ENCODE data around the gene THOC1. TPM values are rescaled to one million over a fixed set of nuclear protein-coding genes. Genes with fewer than 3 reads are reported as not detected.
A peak's percentile ranks its signal among the peaks of the same experiment; 100 is the strongest.

THOC1 gene, protein sequence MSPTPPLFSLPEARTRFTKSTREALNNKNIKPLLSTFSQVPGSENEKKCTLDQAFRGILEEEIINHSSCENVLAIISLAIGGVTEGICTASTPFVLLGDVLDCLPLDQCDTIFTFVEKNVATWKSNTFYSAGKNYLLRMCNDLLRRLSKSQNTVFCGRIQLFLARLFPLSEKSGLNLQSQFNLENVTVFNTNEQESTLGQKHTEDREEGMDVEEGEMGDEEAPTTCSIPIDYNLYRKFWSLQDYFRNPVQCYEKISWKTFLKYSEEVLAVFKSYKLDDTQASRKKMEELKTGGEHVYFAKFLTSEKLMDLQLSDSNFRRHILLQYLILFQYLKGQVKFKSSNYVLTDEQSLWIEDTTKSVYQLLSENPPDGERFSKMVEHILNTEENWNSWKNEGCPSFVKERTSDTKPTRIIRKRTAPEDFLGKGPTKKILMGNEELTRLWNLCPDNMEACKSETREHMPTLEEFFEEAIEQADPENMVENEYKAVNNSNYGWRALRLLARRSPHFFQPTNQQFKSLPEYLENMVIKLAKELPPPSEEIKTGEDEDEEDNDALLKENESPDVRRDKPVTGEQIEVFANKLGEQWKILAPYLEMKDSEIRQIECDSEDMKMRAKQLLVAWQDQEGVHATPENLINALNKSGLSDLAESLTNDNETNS
- 71.2 and 108 TPM in 2 replicates for total RNA-seq (2014; rRNA removed; shearing (Covaris generic))
- polyA plus RNA-seq (2016; fragmentation: Nextera tagmentation; extraction: Ambion mirVana), result 66.1 and 73.0 TPM in 2 replicates
- long read RNA-seq, transcript THOC1-201 (21 exons, 2,087 nt), result major isoform, 19 of 27 reads
- long read RNA-seq, partial matches to known transcripts, result 3 of 27 reads
- long read RNA-seq, other reads (novel, unspliced or antisense), result 3 of 27 reads

DNA sequence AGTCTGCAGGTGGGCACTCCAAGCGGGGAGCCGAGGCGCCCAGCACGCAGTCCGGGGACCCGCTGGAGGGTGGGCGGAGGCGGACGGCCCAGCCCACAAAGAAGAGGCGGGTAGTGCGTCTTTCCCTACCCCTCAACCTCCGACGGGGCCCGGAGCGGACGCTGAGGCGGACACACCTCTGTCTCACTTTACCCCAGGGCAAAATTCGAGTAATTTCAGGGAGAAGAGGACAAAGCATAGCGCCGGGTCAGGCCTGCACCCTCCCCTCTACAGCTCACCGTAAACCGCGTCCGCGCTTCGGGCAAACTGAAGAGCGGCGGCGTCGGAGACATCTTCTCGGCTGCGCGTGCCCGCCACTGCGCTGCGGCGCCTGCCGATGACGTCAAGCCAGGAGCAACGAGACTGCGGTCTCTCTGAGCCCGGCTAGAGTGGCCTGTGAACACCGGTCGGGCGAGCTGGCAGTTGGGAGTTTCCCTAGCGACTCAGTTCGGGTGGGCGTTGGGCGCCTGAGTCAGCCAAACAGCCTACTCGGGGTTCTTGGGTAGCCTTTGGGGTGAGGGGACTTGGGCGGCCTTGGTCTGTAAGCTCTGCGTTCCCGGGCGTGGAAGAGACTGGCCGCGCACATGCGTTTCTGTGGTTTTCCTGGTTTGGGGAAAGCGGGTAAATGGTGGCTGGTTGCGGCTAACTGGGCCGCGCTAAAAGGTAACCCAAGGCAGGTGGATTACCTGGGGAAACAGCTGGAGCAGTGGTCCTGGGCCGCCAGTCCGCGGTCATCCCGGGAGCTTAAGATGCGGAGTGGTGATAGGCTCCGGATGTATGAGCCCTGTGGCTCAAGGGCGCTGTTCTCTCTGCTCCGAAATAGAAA is at the start of gene THOC1:
Gene THOC1, minus strand, starts transcription at position 360 of the 865 bp plus-strand sequence. Its CDS starts 28 bp downstream, at position 332.
- ATAC-seq, result peak; percentile 91
- peak within 1 kb of the TSS; percentile 93 for H3K4me3 ChIP-seq
- DNase-seq (ENCODE audit: low spot score), result peak; percentile 97
- peaks cover 15% of the 10 kb centered on the region for H4K20me1 ChIP-seq (replicated peaks; ENCODE audit: insufficient read depth)
- Mint-ChIP-seq H3K4me1 (peaks cover 15% of the 10 kb centered on the region; the same call in 2 of the 3 replicates), H3K27me3 (ENCODE audit: insufficient read depth, low read depth, poor library complexity) (peaks cover 8% of the 10 kb centered on the region), H3K36me3 (ENCODE audit: low read depth) (peaks cover 23% of the 10 kb centered on the region), H3K27ac (peak within 1 kb of the TSS; percentile 100), H3K9me3 (no peaks in the 10 kb centered on the region), H3K4me3 (peak within 1 kb of the TSS; percentile 97)
- H3K4me1 ChIP-seq (ENCODE audit: insufficient read depth), result peaks cover 16% of the 10 kb centered on the region
- H3K27me3 ChIP-seq (ENCODE audit: insufficient read depth), result no peaks in the 10 kb centered on the region
- peaks cover 36% of the 10 kb centered on the region for H3K79me2 ChIP-seq (replicated peaks; ENCODE audit: insufficient read depth)
- H2AFZ ChIP-seq, result peak within 1 kb of the TSS; percentile 93
- peak within 1 kb of the TSS; percentile 96 for H3K4me2 ChIP-seq
- no peaks in the 10 kb centered on the region for H3K9me2 ChIP-seq (ENCODE audit: insufficient read depth)
- H3K36me3 ChIP-seq (ENCODE audit: insufficient read depth), result peaks cover 18% of the 10 kb centered on the region; the same call in 1 of the 2 replicates
- H3K27ac ChIP-seq (ENCODE audit: low read depth), result peak within 1 kb of the TSS; percentile 94
- H3F3A ChIP-seq (replicated peaks; ENCODE audit: low read depth), result 0 out of 2 replicates have a peak, but pooled peaks cover 3% of the 10 kb centered on the region
- TF ChIP-seq JUNB (IDR thresholded peaks at IDR 0.05; ENCODE audit: unreplicated experiment) (no peak), POLR2AphosphoS5 (IDR thresholded peaks at IDR 0.05; ENCODE audit: low read depth) (peak; percentile 90), CREB1 (CRISPR knock-in tag; IDR thresholded peaks at IDR 0.05; ENCODE audit: low read depth) (peak; percentile 98), STAT1 (IDR thresholded peaks at IDR 0.05; ENCODE audit: unreplicated experiment) (no peak), ZNF114 (CRISPR knock-in tag; IDR thresholded peaks at IDR 0.05) (no peak)
- TF ChIP-seq, protein P1, sequence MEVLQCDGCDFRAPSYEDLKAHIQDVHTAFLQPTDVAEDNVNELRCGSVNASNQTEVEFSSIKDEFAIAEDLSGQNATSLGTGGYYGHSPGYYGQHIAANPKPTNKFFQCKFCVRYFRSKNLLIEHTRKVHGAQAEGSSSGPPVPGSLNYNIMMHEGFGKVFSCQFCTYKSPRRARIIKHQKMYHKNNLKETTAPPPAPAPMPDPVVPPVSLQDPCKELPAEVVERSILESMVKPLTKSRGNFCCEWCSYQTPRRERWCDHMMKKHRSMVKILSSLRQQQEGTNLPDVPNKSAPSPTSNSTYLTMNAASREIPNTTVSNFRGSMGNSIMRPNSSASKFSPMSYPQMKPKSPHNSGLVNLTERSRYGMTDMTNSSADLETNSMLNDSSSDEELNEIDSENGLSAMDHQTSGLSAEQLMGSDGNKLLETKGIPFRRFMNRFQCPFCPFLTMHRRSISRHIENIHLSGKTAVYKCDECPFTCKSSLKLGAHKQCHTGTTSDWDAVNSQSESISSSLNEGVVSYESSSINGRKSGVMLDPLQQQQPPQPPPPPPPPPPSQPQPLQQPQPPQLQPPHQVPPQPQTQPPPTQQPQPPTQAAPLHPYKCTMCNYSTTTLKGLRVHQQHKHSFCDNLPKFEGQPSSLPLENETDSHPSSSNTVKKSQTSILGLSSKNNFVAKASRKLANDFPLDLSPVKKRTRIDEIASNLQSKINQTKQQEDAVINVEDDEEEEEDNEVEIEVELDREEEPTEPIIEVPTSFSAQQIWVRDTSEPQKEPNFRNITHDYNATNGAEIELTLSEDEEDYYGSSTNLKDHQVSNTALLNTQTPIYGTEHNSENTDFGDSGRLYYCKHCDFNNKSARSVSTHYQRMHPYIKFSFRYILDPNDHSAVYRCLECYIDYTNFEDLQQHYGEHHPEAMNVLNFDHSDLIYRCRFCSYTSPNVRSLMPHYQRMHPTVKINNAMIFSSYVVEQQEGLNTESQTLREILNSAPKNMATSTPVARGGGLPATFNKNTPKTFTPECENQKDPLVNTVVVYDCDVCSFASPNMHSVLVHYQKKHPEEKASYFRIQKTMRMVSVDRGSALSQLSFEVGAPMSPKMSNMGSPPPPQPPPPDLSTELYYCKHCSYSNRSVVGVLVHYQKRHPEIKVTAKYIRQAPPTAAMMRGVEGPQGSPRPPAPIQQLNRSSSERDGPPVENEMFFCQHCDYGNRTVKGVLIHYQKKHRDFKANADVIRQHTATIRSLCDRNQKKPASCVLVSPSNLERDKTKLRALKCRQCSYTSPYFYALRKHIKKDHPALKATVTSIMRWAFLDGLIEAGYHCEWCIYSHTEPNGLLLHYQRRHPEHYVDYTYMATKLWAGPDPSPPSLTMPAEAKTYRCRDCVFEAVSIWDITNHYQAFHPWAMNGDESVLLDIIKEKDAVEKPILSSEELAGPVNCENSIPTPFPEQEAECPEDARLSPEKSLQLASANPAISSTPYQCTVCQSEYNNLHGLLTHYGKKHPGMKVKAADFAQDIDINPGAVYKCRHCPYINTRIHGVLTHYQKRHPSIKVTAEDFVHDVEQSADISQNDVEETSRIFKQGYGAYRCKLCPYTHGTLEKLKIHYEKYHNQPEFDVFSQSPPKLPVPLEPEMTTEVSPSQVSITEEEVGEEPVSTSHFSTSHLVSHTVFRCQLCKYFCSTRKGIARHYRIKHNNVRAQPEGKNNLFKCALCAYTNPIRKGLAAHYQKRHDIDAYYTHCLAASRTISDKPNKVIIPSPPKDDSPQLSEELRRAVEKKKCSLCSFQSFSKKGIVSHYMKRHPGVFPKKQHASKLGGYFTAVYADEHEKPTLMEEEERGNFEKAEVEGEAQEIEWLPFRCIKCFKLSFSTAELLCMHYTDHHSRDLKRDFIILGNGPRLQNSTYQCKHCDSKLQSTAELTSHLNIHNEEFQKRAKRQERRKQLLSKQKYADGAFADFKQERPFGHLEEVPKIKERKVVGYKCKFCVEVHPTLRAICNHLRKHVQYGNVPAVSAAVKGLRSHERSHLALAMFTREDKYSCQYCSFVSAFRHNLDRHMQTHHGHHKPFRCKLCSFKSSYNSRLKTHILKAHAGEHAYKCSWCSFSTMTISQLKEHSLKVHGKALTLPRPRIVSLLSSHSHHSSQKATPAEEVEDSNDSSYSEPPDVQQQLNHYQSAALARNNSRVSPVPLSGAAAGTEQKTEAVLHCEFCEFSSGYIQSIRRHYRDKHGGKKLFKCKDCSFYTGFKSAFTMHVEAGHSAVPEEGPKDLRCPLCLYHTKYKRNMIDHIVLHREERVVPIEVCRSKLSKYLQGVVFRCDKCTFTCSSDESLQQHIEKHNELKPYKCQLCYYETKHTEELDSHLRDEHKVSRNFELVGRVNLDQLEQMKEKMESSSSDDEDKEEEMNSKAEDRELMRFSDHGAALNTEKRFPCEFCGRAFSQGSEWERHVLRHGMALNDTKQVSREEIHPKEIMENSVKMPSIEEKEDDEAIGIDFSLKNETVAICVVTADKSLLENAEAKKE (CRISPR knock-in tag; IDR thresholded peaks at IDR 0.05), result no peak
- TF ChIP-seq, protein P2, sequence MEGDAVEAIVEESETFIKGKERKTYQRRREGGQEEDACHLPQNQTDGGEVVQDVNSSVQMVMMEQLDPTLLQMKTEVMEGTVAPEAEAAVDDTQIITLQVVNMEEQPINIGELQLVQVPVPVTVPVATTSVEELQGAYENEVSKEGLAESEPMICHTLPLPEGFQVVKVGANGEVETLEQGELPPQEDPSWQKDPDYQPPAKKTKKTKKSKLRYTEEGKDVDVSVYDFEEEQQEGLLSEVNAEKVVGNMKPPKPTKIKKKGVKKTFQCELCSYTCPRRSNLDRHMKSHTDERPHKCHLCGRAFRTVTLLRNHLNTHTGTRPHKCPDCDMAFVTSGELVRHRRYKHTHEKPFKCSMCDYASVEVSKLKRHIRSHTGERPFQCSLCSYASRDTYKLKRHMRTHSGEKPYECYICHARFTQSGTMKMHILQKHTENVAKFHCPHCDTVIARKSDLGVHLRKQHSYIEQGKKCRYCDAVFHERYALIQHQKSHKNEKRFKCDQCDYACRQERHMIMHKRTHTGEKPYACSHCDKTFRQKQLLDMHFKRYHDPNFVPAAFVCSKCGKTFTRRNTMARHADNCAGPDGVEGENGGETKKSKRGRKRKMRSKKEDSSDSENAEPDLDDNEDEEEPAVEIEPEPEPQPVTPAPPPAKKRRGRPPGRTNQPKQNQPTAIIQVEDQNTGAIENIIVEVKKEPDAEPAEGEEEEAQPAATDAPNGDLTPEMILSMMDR (conservative IDR thresholded peaks at IDR 0.05; ENCODE audit: low read depth in 2 of 2), result no peak
- TF ChIP-seq, protein P3, sequence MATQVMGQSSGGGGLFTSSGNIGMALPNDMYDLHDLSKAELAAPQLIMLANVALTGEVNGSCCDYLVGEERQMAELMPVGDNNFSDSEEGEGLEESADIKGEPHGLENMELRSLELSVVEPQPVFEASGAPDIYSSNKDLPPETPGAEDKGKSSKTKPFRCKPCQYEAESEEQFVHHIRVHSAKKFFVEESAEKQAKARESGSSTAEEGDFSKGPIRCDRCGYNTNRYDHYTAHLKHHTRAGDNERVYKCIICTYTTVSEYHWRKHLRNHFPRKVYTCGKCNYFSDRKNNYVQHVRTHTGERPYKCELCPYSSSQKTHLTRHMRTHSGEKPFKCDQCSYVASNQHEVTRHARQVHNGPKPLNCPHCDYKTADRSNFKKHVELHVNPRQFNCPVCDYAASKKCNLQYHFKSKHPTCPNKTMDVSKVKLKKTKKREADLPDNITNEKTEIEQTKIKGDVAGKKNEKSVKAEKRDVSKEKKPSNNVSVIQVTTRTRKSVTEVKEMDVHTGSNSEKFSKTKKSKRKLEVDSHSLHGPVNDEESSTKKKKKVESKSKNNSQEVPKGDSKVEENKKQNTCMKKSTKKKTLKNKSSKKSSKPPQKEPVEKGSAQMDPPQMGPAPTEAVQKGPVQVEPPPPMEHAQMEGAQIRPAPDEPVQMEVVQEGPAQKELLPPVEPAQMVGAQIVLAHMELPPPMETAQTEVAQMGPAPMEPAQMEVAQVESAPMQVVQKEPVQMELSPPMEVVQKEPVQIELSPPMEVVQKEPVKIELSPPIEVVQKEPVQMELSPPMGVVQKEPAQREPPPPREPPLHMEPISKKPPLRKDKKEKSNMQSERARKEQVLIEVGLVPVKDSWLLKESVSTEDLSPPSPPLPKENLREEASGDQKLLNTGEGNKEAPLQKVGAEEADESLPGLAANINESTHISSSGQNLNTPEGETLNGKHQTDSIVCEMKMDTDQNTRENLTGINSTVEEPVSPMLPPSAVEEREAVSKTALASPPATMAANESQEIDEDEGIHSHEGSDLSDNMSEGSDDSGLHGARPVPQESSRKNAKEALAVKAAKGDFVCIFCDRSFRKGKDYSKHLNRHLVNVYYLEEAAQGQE (IDR thresholded peaks at IDR 0.05; ENCODE audit: unreplicated experiment), result no peak
- TF ChIP-seq, protein P4, sequence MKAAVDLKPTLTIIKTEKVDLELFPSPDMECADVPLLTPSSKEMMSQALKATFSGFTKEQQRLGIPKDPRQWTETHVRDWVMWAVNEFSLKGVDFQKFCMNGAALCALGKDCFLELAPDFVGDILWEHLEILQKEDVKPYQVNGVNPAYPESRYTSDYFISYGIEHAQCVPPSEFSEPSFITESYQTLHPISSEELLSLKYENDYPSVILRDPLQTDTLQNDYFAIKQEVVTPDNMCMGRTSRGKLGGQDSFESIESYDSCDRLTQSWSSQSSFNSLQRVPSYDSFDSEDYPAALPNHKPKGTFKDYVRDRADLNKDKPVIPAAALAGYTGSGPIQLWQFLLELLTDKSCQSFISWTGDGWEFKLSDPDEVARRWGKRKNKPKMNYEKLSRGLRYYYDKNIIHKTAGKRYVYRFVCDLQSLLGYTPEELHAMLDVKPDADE (IDR thresholded peaks at IDR 0.05), result peak; percentile 62; the same call in 1 of the 2 replicates

Data from GM23338 (cell line).